K562 (cell line): ENCODE results near the gene WDR47. TPM values are rescaled to one million over a fixed set of nuclear protein-coding genes. Genes with fewer than 3 reads are reported as not detected.

Source experiments
- CBX5 ChIP-seq: IDR thresholded peaks from 2 replicates; pipeline ENCODE4 v1.6.1; 2014; ENCODE audit warnings: low read depth, borderline replicate concordance
- CCNT2 ChIP-seq: IDR thresholded peaks from 2 replicates; pipeline ENCODE4 v1.6.1; 2011; ENCODE audit warnings: borderline replicate concordance, low read depth, mild to moderate bottlenecking, moderate library complexity, mixed read lengths, low read length; ENCODE audit not compliant: insufficient read length; ENCODE audit errors: extremely low read depth
- CREB5 ChIP-seq: fragments of 250-450 bp; sonication (Bioruptor Pico); IDR thresholded peaks from 2 replicates; pipeline ENCODE4 v1.5.0; 2020; ENCODE audit warnings: mild to moderate bottlenecking
- E2F5 ChIP-seq: sonication (generic); formaldehyde crosslinking; IDR thresholded peaks from 2 replicates; pipeline ENCODE4 v1.8.0; 2022; ENCODE audit warnings: mild to moderate bottlenecking, missing genetic modification reagents
- FIP1L1 ChIP-seq: fragments of 200-400 bp; formaldehyde crosslinking; IDR thresholded peaks from 2 replicates; pipeline ENCODE4 v1.6.1; 2018; ENCODE audit warnings: mild to moderate bottlenecking, low read depth, low read length; ENCODE audit not compliant: poor library complexity, severe bottlenecking
- GTF2B ChIP-seq: IDR thresholded peaks from 2 replicates; pipeline ENCODE4 v1.6.1; 2011; ENCODE audit not compliant: insufficient read length; ENCODE audit errors: extremely low read depth
- HLTF ChIP-seq: fragments of 450-650 bp; IDR thresholded peaks from 2 replicates; pipeline ENCODE4 v1.6.1; 2016
- ILK ChIP-seq: fragments of 450-650 bp; IDR thresholded peaks from 2 replicates; pipeline ENCODE4 v1.6.1; 2016; ENCODE audit warnings: missing genetic modification characterization, low read depth, mild to moderate bottlenecking, missing compliant biosample characterization, moderate library complexity, borderline replicate concordance
- JUND ChIP-seq, 2 experiments: IDR thresholded peaks; 2 replicates in 1 of 2; 3 replicates in 1 of 2; pipeline ENCODE4 v1.6.1; 2011; ENCODE audit warnings: borderline replicate concordance in 2 of 2, low read depth in 2 of 2, low read length in 2 of 2, improper control_type of control experiment in 1 of 2, missing biosample characterization in 1 of 2, missing genetic modification characterization in 1 of 2, missing genetic modification reagents in 1 of 2
- MTA2 ChIP-seq: fragments of 450-650 bp; IDR thresholded peaks from 2 replicates; pipeline ENCODE4 v1.6.1; 2016; ENCODE audit warnings: low read depth
- NCOA2 ChIP-seq, 2 experiments: fragments of 450-650 bp; IDR thresholded peaks; 2 replicates each; pipeline ENCODE4 v1.6.1; 2018; ENCODE audit warnings: mild to moderate bottlenecking in 2 of 2, moderate library complexity in 1 of 2; ENCODE audit not compliant: partially characterized antibody in 2 of 2
- NR2C2 ChIP-seq, 2 experiments: fragments of 200-800 bp in 1 of 2; sonication (Bioruptor generic) in 1 of 2; sonication (generic) in 1 of 2; formaldehyde crosslinking in 1 of 2; IDR thresholded peaks; 2 replicates each; pipeline versions ENCODE4 v1.6.1 to v1.8.0; 2016 to 2022; ENCODE audit warnings: mild to moderate bottlenecking in 1 of 2, missing compliant biosample characterization in 1 of 2, missing genetic modification characterization in 1 of 2, missing genetic modification reagents in 1 of 2
- POLR2B ChIP-seq: fragments of 450-650 bp; IDR thresholded peaks from 2 replicates; pipeline ENCODE4 v1.6.1; 2018; ENCODE audit warnings: low read depth; ENCODE audit not compliant: partially characterized antibody
- SAP30 ChIP-seq: fragments of 200-600 bp; sonication (generic); IDR thresholded peaks from 2 replicates; pipeline ENCODE4 v1.6.1; 2012; ENCODE audit warnings: borderline replicate concordance, low read depth, mild to moderate bottlenecking, moderate library complexity, low read length, control low read depth, inconsistent platforms; ENCODE audit not compliant: insufficient read depth, poor library complexity, severe bottlenecking
- SRF ChIP-seq, 2 experiments: fragments of 250-450, 450-650 bp in 1 of 2; sonication (Bioruptor Pico) in 1 of 2; sonication (generic) in 1 of 2; formaldehyde crosslinking; IDR thresholded peaks; 2 replicates each; pipeline versions ENCODE4 v1.5.0 to v1.5.1; 2020 to 2022; ENCODE audit warnings: mild to moderate bottlenecking in 1 of 2, missing genetic modification reagents in 1 of 2
- TARDBP ChIP-seq: fragments of 450-650 bp; IDR thresholded peaks from 2 replicates; pipeline ENCODE4 v1.6.1; 2016
- TCF7L2 ChIP-seq: fragments of 150-350 bp; IDR thresholded peaks from 2 replicates; pipeline ENCODE4 v1.6.1; 2016; ENCODE audit warnings: low read depth, mild to moderate bottlenecking, low read length, moderate library complexity
- THRA ChIP-seq: fragments of 450-650 bp; IDR thresholded peaks from 2 replicates; pipeline ENCODE4 v1.6.1; 2017; ENCODE audit warnings: mild to moderate bottlenecking, moderate library complexity
- TRIM28 ChIP-seq: fragments of 450-650 bp; IDR thresholded peaks from 2 replicates; pipeline ENCODE4 v1.6.1; 2017
- ZC3H11A ChIP-seq: IDR thresholded peaks from 2 replicates; pipeline ENCODE4 v1.6.1; 2012; ENCODE audit warnings: low read depth, low read length, improper control_type of control experiment
- ZFP30 ChIP-seq: fragments of 250-450 bp; sonication (Bioruptor Pico); IDR thresholded peaks from 2 replicates; pipeline ENCODE4 v1.8.0; 2022; ENCODE audit warnings: moderate library complexity, mild to moderate bottlenecking, inconsistent platforms, borderline replicate concordance
- polyA plus RNA-seq, 8 experiments: library from polyadenylated mRNA; depleted of rRNA in 4 of 8; stranded (reverse) in 5 of 8; unstranded in 3 of 8; fragments of >200 nt; fragmentation: Nextera tagmentation in 2 of 8; fragmentation: Illumina TruSeq in 1 of 8; extraction: Ambion mirVana in 2 of 8; extraction: Trizol in 1 of 8; gene quantifications; 2 replicates each; pipeline versions ENCODE4 v1.2.1 to v1.2.3, GENCODE V29; 2011 to 2014; ENCODE audit warnings: inconsistent platforms in 1 of 8, missing spikeins in 1 of 8
- total RNA-seq, 7 experiments: library from RNA; depleted of rRNA in 6 of 7; stranded (reverse); fragments of >200 nt in 6 of 7; fragmentation: Illumina TruSeq in 2 of 7; extraction: Trizol in 2 of 7; gene quantifications; 2 replicates each; pipeline versions ENCODE4 v1.2.1 to v1.2.3, GENCODE V29; 2011 to 2021; ENCODE audit warnings: low replicate concordance in 1 of 7
- TF ChIP-seq, protein P1 (sequence below): fragments of 450-650 bp; IDR thresholded peaks from 2 replicates; pipeline ENCODE4 v1.6.1; 2016

Gene WDR47
- total and polyA plus RNA-seq, 9 of the 15 experiments (the other 6 are each of a cell fraction or from before 2014, with no cell fraction given): 1.3 to 10.1 (median 4.9) TPM

DNA sequence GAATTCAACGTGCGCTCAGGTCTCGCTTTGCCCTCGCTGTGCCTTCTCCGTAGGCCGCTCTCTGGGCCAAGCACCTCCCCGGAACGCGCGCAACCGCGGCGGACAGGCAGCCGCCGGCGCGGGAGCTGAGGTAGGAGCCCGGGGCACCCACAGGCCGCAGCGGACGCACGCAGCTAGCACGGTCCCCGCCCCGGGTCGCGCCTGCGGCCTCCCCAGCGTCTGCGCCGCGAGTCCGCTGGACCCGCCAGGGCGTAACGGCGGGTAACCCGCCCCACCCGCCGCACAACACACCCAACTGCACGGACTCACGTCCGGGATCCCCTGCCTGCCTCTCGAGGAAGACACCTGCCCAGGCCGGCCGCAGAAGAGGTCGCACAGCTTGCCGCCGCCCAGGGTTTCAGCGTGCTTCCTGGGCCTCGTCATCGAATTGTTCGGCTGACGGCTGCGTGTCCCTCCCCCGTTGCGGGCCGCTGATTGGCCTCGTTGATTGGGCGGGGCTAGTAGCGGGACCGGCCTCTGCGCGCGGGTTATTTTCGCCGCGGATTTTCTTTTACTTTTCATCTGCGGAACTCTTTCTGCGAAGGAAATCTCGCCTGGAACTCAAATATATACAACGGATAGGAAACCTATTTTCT is 78.7 kb downstream of the WDR47 start, which contains the start of gene CLCC1 (continued):
- TF ChIP-seq ZC3H11A (no peak), JUND (IDR thresholded peaks at IDR 0.05; ENCODE audit: borderline replicate concordance, low read depth, low read length) (peak; percentile 81), JUND (tag; IDR thresholded peaks at IDR 0.05; ENCODE audit: borderline replicate concordance, low read depth, low read length) (peak; percentile 57; the same call in 1 of the 3 replicates), MTA2 (no peak), NR2C2 (CRISPR knock-in tag; IDR thresholded peaks at IDR 0.05) (peak; percentile 54; the same call in 1 of the 2 replicates), NR2C2 (tag; IDR thresholded peaks at IDR 0.05) (peak; percentile 75), FIP1L1 (peak; percentile 96), E2F5 (CRISPR knock-in tag) (peak; percentile 90), NCOA2 (IDR thresholded peaks at IDR 0.05; ENCODE audit: partially characterized antibody in 2 of 2) (no peak), POLR2B (peak; percentile 89), HLTF (no peak), ZFP30 (CRISPR knock-in tag) (no peak), ILK (tag) (no peak), CBX5 (0 out of 2 replicates have a peak, but pooled peaks have one; percentile 57), CCNT2 (peak; percentile 88), TCF7L2 (no peak), SRF (CRISPR knock-in tag; IDR thresholded peaks at IDR 0.05) (no peak), THRA (no peak), GTF2B (no peak), TRIM28 (no peak), CREB5 (no peak), SAP30 (peak; percentile 90), TARDBP (peak; percentile 69; the same call in 1 of the 2 replicates)
- TF ChIP-seq, protein P1, sequence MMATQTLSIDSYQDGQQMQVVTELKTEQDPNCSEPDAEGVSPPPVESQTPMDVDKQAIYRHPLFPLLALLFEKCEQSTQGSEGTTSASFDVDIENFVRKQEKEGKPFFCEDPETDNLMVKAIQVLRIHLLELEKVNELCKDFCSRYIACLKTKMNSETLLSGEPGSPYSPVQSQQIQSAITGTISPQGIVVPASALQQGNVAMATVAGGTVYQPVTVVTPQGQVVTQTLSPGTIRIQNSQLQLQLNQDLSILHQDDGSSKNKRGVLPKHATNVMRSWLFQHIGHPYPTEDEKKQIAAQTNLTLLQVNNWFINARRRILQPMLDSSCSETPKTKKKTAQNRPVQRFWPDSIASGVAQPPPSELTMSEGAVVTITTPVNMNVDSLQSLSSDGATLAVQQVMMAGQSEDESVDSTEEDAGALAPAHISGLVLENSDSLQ: peak; percentile 84
